SK-N-SH treated with all-trans-retinoic acid at 6 μM for 48 hours (cell line): ENCODE data around the gene PEX5L.

Experiments
- ATAC-seq: fragments of 200-7000 bp; cut with Tn5 transposase; 3 replicates; pipeline ENCODE4 v1.9.1; 2020; ENCODE audit warnings: mild to moderate bottlenecking, moderate library complexity
- ARNTL ChIP-seq: fragments of 450-650 bp; formaldehyde crosslinking; IDR thresholded peaks from 2 replicates; pipeline ENCODE4 v1.5.0; 2020; ENCODE audit warnings: low read depth, mild to moderate bottlenecking, moderate library complexity, borderline replicate concordance
- CSDC2 ChIP-seq: fragments of 250-450 bp; sonication (Bioruptor Pico); IDR thresholded peaks from 2 replicates; pipeline ENCODE4 v1.5.0; 2020; ENCODE audit warnings: mild to moderate bottlenecking, moderate library complexity
- GLIS3 ChIP-seq: fragments of 250-450 bp; sonication (Bioruptor Pico); IDR thresholded peaks from 2 replicates; pipeline ENCODE4 v1.5.0; 2020; ENCODE audit warnings: mild to moderate bottlenecking, moderate library complexity
- ISL1 ChIP-seq: fragments of 250-450 bp; sonication (Bioruptor Pico); IDR thresholded peaks from 2 replicates; pipeline ENCODE4 v2.1.2; 2022; ENCODE audit warnings: mild to moderate bottlenecking, moderate library complexity
- OSR1 ChIP-seq: fragments of 250-450 bp; sonication (Bioruptor Pico); IDR thresholded peaks from 2 replicates; pipeline ENCODE4 v1.8.0; 2022; ENCODE audit warnings: moderate library complexity, mild to moderate bottlenecking, inconsistent platforms
- PPARA ChIP-seq: fragments of 250-450 bp; sonication (Bioruptor Pico); IDR thresholded peaks from 2 replicates; pipeline ENCODE4 v1.5.0; 2020; ENCODE audit warnings: mild to moderate bottlenecking, borderline replicate concordance
- RARB ChIP-seq: fragments of 250-450 bp; sonication (Bioruptor Pico); IDR thresholded peaks from 2 replicates; pipeline ENCODE4 v1.8.0; 2021; ENCODE audit warnings: mild to moderate bottlenecking, moderate library complexity
- TOX ChIP-seq: fragments of 250-450 bp; sonication (Bioruptor Pico); IDR thresholded peaks from 2 replicates; pipeline ENCODE4 v1.8.0; 2021; ENCODE audit warnings: mild to moderate bottlenecking, moderate library complexity, borderline replicate concordance
- ZC3H10 ChIP-seq: fragments of 250-450 bp; sonication (Bioruptor Pico); IDR thresholded peaks from 2 replicates; pipeline ENCODE4 v1.5.1; 2021; ENCODE audit warnings: mild to moderate bottlenecking, moderate library complexity
- ZFP3 ChIP-seq: fragments of 250-450 bp; sonication (Bioruptor Pico); IDR thresholded peaks from 2 replicates; pipeline ENCODE4 v1.5.0; 2020; ENCODE audit warnings: mild to moderate bottlenecking, moderate library complexity
- ZNF565 ChIP-seq: fragments of 450-650 bp; formaldehyde crosslinking; conservative IDR thresholded peaks from 2 replicates; pipeline ENCODE4 v1.5.0; 2020; ENCODE audit warnings: low read depth, mild to moderate bottlenecking, moderate library complexity
- ZNF70 ChIP-seq: fragments of 450-650 bp; formaldehyde crosslinking; IDR thresholded peaks from 2 replicates; pipeline ENCODE4 v1.5.0; 2020; ENCODE audit warnings: mild to moderate bottlenecking, moderate library complexity
- ZNF8 ChIP-seq: fragments of 450-650 bp; formaldehyde crosslinking; IDR thresholded peaks from 2 replicates; pipeline ENCODE4 v1.5.0; 2020; ENCODE audit warnings: mild to moderate bottlenecking, moderate library complexity
- TF ChIP-seq, protein P1 (sequence below): fragments of 250-450 bp; sonication (Bioruptor Pico); IDR thresholded peaks from 2 replicates; pipeline ENCODE4 v1.5.0; 2020; ENCODE audit warnings: mild to moderate bottlenecking, moderate library complexity
- TF ChIP-seq, protein P2 (sequence below): fragments of 250-450 bp; sonication (Bioruptor Pico); IDR thresholded peaks from 2 replicates; pipeline ENCODE4 v1.5.1; 2020; ENCODE audit warnings: low read depth, mild to moderate bottlenecking, moderate library complexity
- TF ChIP-seq, protein P3 (sequence below): fragments of 250-450 bp; sonication (Bioruptor Pico); IDR thresholded peaks from 2 replicates; pipeline ENCODE4 v1.8.0; 2021; ENCODE audit warnings: low read depth, mild to moderate bottlenecking, moderate library complexity, borderline replicate concordance
- TF ChIP-seq, protein P4 (sequence below): fragments of 250-450 bp; sonication (Bioruptor Pico); IDR thresholded peaks from 2 replicates; pipeline ENCODE4 v1.5.1; 2021; ENCODE audit warnings: mild to moderate bottlenecking, moderate library complexity
- TF ChIP-seq, protein P5 (sequence below): fragments of 250-450 bp; sonication (Bioruptor Pico); IDR thresholded peaks from 2 replicates; pipeline ENCODE4 v1.8.0; 2020; ENCODE audit warnings: mild to moderate bottlenecking, moderate library complexity, borderline replicate concordance

PEX5L gene

DNA sequence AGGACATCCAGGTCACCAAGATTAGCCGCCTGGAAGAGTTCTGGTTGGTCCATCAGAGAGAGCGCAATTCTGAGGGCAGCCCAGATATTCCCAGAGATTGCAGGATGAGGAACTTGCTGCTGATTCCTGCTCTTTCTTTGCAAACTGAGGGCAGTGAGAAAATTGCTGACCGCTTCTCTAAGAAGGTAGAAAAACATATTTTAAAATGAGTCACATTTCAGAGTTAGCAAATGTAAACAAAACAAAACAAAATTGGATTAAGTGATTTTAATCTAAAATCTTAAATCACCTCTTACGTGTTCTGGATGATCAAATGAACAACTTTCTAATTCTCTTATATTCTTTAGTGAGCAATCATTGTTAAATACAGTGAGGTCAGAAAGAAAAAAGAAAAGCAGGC is 234.9 kb downstream of the PEX5L start:
- ATAC-seq = no peak

DNA sequence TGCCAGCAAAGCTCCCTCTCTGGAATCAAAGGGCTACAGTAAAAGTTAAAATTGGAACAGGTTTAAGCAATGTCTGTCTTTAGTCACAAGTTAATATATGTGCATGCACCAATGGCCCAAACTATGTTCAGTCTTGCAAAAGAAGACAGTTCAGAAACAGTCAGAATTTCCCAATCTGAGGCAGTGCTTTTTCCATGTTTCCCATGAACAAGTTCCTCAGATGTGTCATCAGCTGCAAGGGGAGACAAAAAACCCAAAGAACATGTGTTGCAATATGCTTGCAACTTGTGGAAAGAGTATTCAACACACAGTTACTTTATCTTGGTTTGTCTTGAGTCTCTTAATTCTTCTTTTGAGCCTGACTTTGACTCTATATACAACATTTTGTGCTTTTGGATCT is 235.5 kb downstream of the PEX5L start:
- no peak for ATAC-seq
- TF ChIP-seq GLIS3 (CRISPR knock-in tag) (no peak), ZFP3 (no peak), ZNF8 (no peak), ZNF70 (no peak), RARB (CRISPR knock-in tag) (no peak), ISL1 (CRISPR knock-in tag) (no peak), TOX (no peak)
- TF ChIP-seq, protein P1, sequence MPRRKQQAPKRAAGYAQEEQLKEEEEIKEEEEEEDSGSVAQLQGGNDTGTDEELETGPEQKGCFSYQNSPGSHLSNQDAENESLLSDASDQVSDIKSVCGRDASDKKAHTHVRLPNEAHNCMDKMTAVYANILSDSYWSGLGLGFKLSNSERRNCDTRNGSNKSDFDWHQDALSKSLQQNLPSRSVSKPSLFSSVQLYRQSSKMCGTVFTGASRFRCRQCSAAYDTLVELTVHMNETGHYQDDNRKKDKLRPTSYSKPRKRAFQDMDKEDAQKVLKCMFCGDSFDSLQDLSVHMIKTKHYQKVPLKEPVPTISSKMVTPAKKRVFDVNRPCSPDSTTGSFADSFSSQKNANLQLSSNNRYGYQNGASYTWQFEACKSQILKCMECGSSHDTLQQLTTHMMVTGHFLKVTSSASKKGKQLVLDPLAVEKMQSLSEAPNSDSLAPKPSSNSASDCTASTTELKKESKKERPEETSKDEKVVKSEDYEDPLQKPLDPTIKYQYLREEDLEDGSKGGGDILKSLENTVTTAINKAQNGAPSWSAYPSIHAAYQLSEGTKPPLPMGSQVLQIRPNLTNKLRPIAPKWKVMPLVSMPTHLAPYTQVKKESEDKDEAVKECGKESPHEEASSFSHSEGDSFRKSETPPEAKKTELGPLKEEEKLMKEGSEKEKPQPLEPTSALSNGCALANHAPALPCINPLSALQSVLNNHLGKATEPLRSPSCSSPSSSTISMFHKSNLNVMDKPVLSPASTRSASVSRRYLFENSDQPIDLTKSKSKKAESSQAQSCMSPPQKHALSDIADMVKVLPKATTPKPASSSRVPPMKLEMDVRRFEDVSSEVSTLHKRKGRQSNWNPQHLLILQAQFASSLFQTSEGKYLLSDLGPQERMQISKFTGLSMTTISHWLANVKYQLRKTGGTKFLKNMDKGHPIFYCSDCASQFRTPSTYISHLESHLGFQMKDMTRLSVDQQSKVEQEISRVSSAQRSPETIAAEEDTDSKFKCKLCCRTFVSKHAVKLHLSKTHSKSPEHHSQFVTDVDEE (CRISPR knock-in tag) = no peak
- TF ChIP-seq, all 23 proteins: peak for 0

More for the DNA sequence above, 234.9 kb downstream of the PEX5L start:
- TF ChIP-seq, protein P2, sequence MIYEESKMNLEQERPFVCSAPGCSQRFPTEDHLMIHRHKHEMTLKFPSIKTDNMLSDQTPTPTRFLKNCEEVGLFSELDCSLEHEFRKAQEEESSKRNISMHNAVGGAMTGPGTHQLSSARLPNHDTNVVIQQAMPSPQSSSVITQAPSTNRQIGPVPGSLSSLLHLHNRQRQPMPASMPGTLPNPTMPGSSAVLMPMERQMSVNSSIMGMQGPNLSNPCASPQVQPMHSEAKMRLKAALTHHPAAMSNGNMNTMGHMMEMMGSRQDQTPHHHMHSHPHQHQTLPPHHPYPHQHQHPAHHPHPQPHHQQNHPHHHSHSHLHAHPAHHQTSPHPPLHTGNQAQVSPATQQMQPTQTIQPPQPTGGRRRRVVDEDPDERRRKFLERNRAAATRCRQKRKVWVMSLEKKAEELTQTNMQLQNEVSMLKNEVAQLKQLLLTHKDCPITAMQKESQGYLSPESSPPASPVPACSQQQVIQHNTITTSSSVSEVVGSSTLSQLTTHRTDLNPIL (CRISPR knock-in tag) = no peak
- TF ChIP-seq, protein P3, sequence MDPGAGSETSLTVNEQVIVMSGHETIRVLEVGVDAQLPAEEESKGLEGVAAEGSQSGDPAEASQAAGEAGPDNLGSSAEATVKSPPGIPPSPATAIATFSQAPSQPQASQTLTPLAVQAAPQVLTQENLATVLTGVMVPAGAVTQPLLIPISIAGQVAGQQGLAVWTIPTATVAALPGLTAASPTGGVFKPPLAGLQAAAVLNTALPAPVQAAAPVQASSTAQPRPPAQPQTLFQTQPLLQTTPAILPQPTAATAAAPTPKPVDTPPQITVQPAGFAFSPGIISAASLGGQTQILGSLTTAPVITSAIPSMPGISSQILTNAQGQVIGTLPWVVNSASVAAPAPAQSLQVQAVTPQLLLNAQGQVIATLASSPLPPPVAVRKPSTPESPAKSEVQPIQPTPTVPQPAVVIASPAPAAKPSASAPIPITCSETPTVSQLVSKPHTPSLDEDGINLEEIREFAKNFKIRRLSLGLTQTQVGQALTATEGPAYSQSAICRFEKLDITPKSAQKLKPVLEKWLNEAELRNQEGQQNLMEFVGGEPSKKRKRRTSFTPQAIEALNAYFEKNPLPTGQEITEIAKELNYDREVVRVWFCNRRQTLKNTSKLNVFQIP (CRISPR knock-in tag) = no peak
- TF ChIP-seq ZNF70 (no peak), ZNF8 (no peak), CSDC2 (no peak), ZNF565 (CRISPR knock-in tag) (no peak), ISL1 (CRISPR knock-in tag) (no peak), GLIS3 (CRISPR knock-in tag) (no peak), PPARA (CRISPR knock-in tag) (no peak), ZC3H10 (no peak)
- TF ChIP-seq, protein P1 (CRISPR knock-in tag) = no peak
- TF ChIP-seq, protein P4, sequence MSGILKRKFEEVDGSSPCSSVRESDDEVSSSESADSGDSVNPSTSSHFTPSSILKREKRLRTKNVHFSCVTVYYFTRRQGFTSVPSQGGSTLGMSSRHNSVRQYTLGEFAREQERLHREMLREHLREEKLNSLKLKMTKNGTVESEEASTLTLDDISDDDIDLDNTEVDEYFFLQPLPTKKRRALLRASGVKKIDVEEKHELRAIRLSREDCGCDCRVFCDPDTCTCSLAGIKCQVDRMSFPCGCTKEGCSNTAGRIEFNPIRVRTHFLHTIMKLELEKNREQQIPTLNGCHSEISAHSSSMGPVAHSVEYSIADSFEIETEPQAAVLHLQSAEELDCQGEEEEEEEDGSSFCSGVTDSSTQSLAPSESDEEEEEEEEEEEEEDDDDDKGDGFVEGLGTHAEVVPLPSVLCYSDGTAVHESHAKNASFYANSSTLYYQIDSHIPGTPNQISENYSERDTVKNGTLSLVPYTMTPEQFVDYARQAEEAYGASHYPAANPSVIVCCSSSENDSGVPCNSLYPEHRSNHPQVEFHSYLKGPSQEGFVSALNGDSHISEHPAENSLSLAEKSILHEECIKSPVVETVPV (CRISPR knock-in tag) = no peak

DNA sequence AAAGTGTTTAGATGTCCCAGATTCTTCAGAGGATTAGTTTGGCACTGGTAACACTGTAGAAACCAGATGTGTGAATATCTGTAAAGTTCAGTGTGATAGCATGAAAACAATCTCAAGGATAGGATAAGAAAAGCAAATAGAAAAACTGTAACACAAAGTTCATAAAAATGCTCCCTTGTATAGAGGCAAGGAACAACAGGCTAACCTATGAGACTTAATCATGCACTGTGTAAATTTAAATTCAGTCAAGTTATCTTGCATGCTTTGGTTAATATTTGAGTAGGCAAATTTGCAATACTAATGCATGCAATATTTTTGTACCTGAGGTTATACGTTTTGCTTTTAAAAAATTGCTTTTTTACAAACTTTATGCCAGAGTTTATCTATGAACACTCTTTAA is 239.5 kb downstream of the PEX5L start:
- TF ChIP-seq OSR1 (CRISPR knock-in tag) (no peak), ZNF8 (no peak), ISL1 (CRISPR knock-in tag) (no peak), ARNTL (CRISPR knock-in tag) (no peak)
- TF ChIP-seq, protein P4 (CRISPR knock-in tag) = no peak
- TF ChIP-seq, protein P5, sequence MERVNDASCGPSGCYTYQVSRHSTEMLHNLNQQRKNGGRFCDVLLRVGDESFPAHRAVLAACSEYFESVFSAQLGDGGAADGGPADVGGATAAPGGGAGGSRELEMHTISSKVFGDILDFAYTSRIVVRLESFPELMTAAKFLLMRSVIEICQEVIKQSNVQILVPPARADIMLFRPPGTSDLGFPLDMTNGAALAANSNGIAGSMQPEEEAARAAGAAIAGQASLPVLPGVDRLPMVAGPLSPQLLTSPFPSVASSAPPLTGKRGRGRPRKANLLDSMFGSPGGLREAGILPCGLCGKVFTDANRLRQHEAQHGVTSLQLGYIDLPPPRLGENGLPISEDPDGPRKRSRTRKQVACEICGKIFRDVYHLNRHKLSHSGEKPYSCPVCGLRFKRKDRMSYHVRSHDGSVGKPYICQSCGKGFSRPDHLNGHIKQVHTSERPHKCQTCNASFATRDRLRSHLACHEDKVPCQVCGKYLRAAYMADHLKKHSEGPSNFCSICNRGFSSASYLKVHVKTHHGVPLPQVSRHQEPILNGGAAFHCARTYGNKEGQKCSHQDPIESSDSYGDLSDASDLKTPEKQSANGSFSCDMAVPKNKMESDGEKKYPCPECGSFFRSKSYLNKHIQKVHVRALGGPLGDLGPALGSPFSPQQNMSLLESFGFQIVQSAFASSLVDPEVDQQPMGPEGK = no peak
- no peak for ATAC-seq
